ENCODE measurements around the gene MBD2.
A peak's percentile ranks its signal among the peaks of the same experiment; 100 is the strongest.

Gene MBD2

GRCh38 chr18:54148151-54148550 lies 76.3 kb downstream of the MBD2 start:
- Histone ChIP-seq H3K4me1 (peaks cover 0 to 37% (median 7%) of the 10 kb centered on the region in 10 experiments; a peak in 11 of 20 replicates), H3K36me3 (peaks cover 23 to 46% (median 31%) of the 10 kb centered on the region in 11 experiments), H3K9ac (peak overlapping the region in 2 of 11 experiments; percentile 60 to 66; a peak in 2 of 22 replicates), H3K27me3 (no peaks in the 10 kb centered on the region), H3K4me3 (no peak overlapping the region), H3K27ac (peak overlapping the region in 5 of 11 experiments; percentile 52 to 86 (median 77); a peak in 10 of 22 replicates), H3K9me3 (replicated peaks in 1 of 11) (peaks cover 10 to 17% (median 11%) of the 10 kb centered on the region in 11 experiments), H4K20me1 (no peaks in the 10 kb centered on the region), H3K4me2 (peak overlapping the region in 3 of 11 experiments; percentile 69 to 72 (median 71); a peak in 7 of 22 replicates)
- no peak for TF ChIP-seq Cebpa-rat (IDR thresholded peaks at IDR 0.05)

GRCh38 chr18:54147439-54147838 lies 77.0 kb downstream of the MBD2 start:
- Histone ChIP-seq H3K9ac (no peak overlapping the region), H3K27me3 (no peaks in the 10 kb centered on the region), H4K20me1 (no peaks in the 10 kb centered on the region), H3K4me3 (no peak overlapping the region), H3K9me3 (replicated peaks in 1 of 11) (peaks cover 13 to 21% (median 16%) of the 10 kb centered on the region in 11 experiments), H3K4me2 (no peak overlapping the region), H3K4me1 (peaks cover 0 to 37% (median 7%) of the 10 kb centered on the region in 10 experiments; a peak in 11 of 20 replicates), H3K27ac (peak overlapping the region in 1 of 11 experiments; percentile 81; a peak in 1 of 22 replicates), H3K36me3 (peaks cover 16 to 46% (median 26%) of the 10 kb centered on the region in 11 experiments)
- TF ChIP-seq Cebpa-rat (IDR thresholded peaks at IDR 0.05): no peak

GRCh38 chr18:54141041-54141608 lies 83.3 kb downstream of the MBD2 start:
- Histone ChIP-seq H3K9me3 (replicated peaks in 1 of 11) (peaks cover 40 to 58% (median 49%) of the 10 kb centered on the region in 11 experiments), H3K4me3 (no peak overlapping the region), H3K4me2 (no peak overlapping the region)

GRCh38 chr18:54140641-54141040 lies 83.8 kb downstream of the MBD2 start:
- no peak overlapping the region for H3K27ac ChIP-seq
- TF ChIP-seq Cebpa-rat (IDR thresholded peaks at IDR 0.05): no peak
- H3K4me3 ChIP-seq: no peak overlapping the region
- H3K9ac ChIP-seq: no peak overlapping the region
- peaks cover 4 to 48% (median 23%) of the 10 kb centered on the region in 11 experiments; a peak in 17 of 22 replicates for H3K36me3 ChIP-seq
- H3K4me2 ChIP-seq: no peak overlapping the region
- H4K20me1 ChIP-seq: no peaks in the 10 kb centered on the region
- H3K4me1 ChIP-seq: peaks cover 0 to 5% (median 0%) of the 10 kb centered on the region in 10 experiments; a peak in 1 of 20 replicates
- H3K27me3 ChIP-seq: no peaks in the 10 kb centered on the region
- H3K9me3 ChIP-seq (replicated peaks in 1 of 11): peaks cover 40 to 58% (median 49%) of the 10 kb centered on the region in 11 experiments

More at GRCh38 chr18:54141041-54141608, 83.3 kb downstream of the MBD2 start:
- Histone ChIP-seq H3K9ac (no peak overlapping the region), H3K4me1 (peaks cover 0 to 5% (median 0%) of the 10 kb centered on the region in 10 experiments; a peak in 1 of 20 replicates), H3K36me3 (peaks cover 4 to 48% (median 23%) of the 10 kb centered on the region in 11 experiments; a peak in 17 of 22 replicates), H3K27me3 (no peaks in the 10 kb centered on the region), H4K20me1 (no peaks in the 10 kb centered on the region), H3K27ac (no peak overlapping the region)
- TF ChIP-seq Cebpa-rat (IDR thresholded peaks at IDR 0.05): no peak

- no peak for TF ChIP-seq Cebpa-rat (IDR thresholded peaks at IDR 0.05)
These were observed 89.3 kb downstream of the MBD2 start for GRCh38 chr18:54135216-54135615.

GRCh38 chr18:54134053-54134452 lies 90.4 kb downstream of the MBD2 start:
- Histone ChIP-seq H4K20me1 (no peaks in the 10 kb centered on the region), H3K27ac (no peak overlapping the region), H3K9me3 (replicated peaks in 1 of 11) (peaks cover 8 to 11% (median 10%) of the 10 kb centered on the region in 11 experiments), H3K9ac (no peak overlapping the region), H3K36me3 (peaks cover 0 to 5% (median 3%) of the 10 kb centered on the region in 11 experiments; a peak in 5 of 22 replicates), H3K27me3 (no peaks in the 10 kb centered on the region), H3K4me1 (peaks cover 0 to 20% (median 14%) of the 10 kb centered on the region in 10 experiments; a peak in 16 of 20 replicates), H3K4me2 (no peak overlapping the region), H3K4me3 (no peak overlapping the region)
- no peak for TF ChIP-seq Cebpa-rat (IDR thresholded peaks at IDR 0.05)

More at GRCh38 chr18:54135216-54135615, 89.3 kb downstream of the MBD2 start:
- no peaks in the 10 kb centered on the region for H3K27me3 ChIP-seq
- no peak overlapping the region for H3K9ac ChIP-seq
- no peak overlapping the region for H3K4me3 ChIP-seq
- no peak overlapping the region for H3K27ac ChIP-seq
- H4K20me1 ChIP-seq: no peaks in the 10 kb centered on the region
- H3K4me1 ChIP-seq: peaks cover 0 to 8% (median 4%) of the 10 kb centered on the region in 10 experiments; a peak in 12 of 20 replicates
- H3K4me2 ChIP-seq: 0 out of 22 replicates have a peak overlapping the region, but pooled peaks of 1 of the 11 experiments have one; percentile 1
- H3K36me3 ChIP-seq: peaks cover 0 to 16% (median 13%) of the 10 kb centered on the region in 11 experiments; a peak in 13 of 22 replicates
- H3K9me3 ChIP-seq (replicated peaks in 1 of 11): peaks cover 20 to 23% (median 22%) of the 10 kb centered on the region in 11 experiments

- Histone ChIP-seq H3K36me3 (no peaks in the 10 kb centered on the region), H3K4me2 (peak overlapping the region in 6 of 11 experiments; percentile 55 to 67 (median 62); a peak in 4 of 22 replicates), H3K9me3 (replicated peaks in 1 of 11) (no peaks in the 10 kb centered on the region), H3K27me3 (no peaks in the 10 kb centered on the region), H3K4me1 (peaks cover 6 to 31% (median 19%) of the 10 kb centered on the region in 10 experiments), H3K9ac (no peak overlapping the region), H3K4me3 (no peak overlapping the region), H4K20me1 (no peaks in the 10 kb centered on the region), H3K27ac (no peak overlapping the region)
- no peak for TF ChIP-seq Cebpa-rat (IDR thresholded peaks at IDR 0.05)
These were observed 93.8 kb downstream of the MBD2 start for GRCh38 chr18:54130631-54131030.

- TF ChIP-seq Cebpa-rat (IDR thresholded peaks at IDR 0.05): no peak
- H3K9me3 ChIP-seq (replicated peaks in 1 of 11): no peaks in the 10 kb centered on the region
- H3K4me2 ChIP-seq: peak overlapping the region in 8 of 11 experiments; percentile 48 to 67 (median 60); a peak in 16 of 22 replicates
- H3K27me3 ChIP-seq: no peaks in the 10 kb centered on the region
- H4K20me1 ChIP-seq: no peaks in the 10 kb centered on the region
- H3K4me1 ChIP-seq: peaks cover 10 to 32% (median 21%) of the 10 kb centered on the region in 10 experiments
- no peak overlapping the region for H3K9ac ChIP-seq
- H3K36me3 ChIP-seq: no peaks in the 10 kb centered on the region
- no peak overlapping the region for H3K4me3 ChIP-seq
- no peak overlapping the region for H3K27ac ChIP-seq
These were observed 94.3 kb downstream of the MBD2 start for GRCh38 chr18:54130177-54130576.

- Histone ChIP-seq H3K27ac (no peak overlapping the region), H3K36me3 (no peaks in the 10 kb centered on the region), H3K9ac (peak overlapping the region in 1 of 11 experiments; percentile 4; a peak in 1 of 22 replicates), H3K9me3 (replicated peaks in 1 of 11) (no peaks in the 10 kb centered on the region), H3K4me2 (peak overlapping the region in 9 of 11 experiments; percentile 25 to 67 (median 59); a peak in 17 of 22 replicates), H4K20me1 (no peaks in the 10 kb centered on the region), H3K4me1 (peaks cover 10 to 32% (median 21%) of the 10 kb centered on the region in 10 experiments), H3K27me3 (no peaks in the 10 kb centered on the region), H3K4me3 (no peak overlapping the region)
- no peak for TF ChIP-seq Cebpa-rat (IDR thresholded peaks at IDR 0.05)
These were observed 94.9 kb downstream of the MBD2 start for GRCh38 chr18:54129448-54130067.

All from BLaER1 treated with 17β-estradiol and CSF1 and Interleukin-3, amounts not matched to agents 10 nM and 100 nM (cell line).